ENCODE measurements around the gene RALGPS1. TPM values are rescaled to one million over a fixed set of nuclear protein-coding genes. Genes with fewer than 3 reads are reported as not detected.

RALGPS1 gene
- total RNA-seq, 1 experiment from 2014 or later = 3.3 TPM

DNA sequence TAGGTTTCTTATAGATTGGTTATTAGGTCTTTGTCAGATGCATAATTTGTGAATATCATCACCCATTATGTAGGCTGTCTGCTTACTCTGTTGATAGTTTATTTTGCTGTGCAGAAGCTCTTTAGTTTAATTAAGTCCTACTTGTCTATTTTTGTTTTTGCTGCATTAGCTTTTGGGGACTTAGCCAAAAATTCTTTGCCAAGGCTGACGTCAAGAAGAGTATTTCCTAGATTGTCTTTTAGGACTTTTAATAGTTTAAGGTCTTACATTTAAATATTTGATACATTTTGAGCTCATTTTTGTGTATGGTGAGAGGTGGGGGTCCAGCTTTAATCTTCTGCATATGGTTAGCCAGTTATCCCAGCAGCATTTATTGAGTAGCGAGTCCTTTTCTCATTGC is 232.7 kb downstream of the RALGPS1 start:
- no peak for DNase-seq (ENCODE audit: extremely low read depth, low read depth)

DNA sequence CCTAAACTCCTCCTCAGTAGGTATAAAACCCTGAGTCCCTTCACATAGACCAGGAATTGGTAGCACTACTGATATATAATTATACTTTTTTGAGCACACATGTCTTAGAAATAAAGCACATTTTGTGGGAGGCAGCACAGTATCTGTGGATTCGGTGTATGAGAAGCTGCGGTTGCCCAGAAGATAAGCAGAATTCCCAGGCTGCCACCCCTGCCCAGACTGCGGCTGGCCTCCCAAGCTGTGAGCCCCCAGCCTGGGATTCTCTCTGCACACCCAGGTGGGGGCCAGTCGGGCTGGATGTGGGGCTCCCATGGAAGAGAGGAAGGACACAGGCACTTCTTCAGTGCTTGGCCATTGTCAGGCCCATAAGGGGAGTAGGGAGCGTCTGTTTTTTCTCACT is 233.4 kb downstream of the RALGPS1 start:
- DNase-seq (ENCODE audit: extremely low read depth, low read depth) = no peak

DNA sequence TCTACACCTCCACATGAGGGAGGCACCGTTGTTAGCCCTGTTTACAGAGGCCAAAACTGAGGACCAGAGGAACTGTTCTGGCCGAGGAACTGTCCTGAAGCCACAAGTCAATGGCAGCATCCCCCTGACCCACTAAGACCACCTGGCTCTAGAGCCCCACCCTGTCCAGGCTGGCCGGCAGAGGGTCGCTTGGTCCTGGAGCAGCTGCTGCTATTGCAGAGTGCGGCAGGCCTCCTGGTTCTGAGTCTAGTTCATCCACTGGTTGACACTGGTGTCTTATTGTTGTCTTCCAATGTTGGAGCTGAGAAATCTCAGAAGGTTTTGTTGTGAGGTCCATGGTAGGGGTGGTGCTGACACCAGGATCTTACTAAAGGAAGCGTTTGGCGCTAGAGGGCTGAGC is 234.4 kb downstream of the RALGPS1 start:
- no peak for DNase-seq (ENCODE audit: extremely low read depth, low read depth)

GRCh38 chr9:127149463-127150390 is 235.1 kb downstream of the RALGPS1 start:
- no peak for DNase-seq (ENCODE audit: extremely low read depth, low read depth)

DNA sequence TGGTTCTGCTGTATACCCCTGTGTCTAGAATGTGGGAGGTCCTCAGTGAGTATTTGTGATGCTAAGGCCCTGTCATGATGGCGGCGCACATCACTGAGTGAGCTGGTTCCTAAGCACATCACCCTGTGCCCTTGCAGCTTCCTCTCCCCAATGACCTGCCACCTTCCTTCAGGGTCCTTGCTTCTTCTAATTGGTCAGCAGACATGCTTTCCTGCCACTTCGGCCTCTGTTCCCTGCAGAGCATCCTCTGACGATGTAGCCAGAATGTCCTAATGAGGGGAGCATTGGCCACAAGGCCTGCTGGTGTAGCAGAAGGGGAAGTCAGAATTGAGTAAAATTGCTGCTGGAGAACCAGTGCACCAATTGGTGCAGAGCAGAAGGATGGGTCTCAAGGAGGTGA is 238.9 kb downstream of the RALGPS1 start:
- DNase-seq (ENCODE audit: extremely low read depth, low read depth) = no peak

GRCh38 chr9:127154003-127154389 is 239.4 kb downstream of the RALGPS1 start:
- DNase-seq (ENCODE audit: extremely low read depth, low read depth) = no peak

- DNase-seq (ENCODE audit: extremely low read depth, low read depth) = no peak
Observed at GRCh38 chr9:127154390-127155191, 240.0 kb downstream of the RALGPS1 start.

- DNase-seq (ENCODE audit: extremely low read depth, low read depth) = no peak
Observed at GRCh38 chr9:127155314-127155960, 240.9 kb downstream of the RALGPS1 start.

- no peak for DNase-seq (ENCODE audit: extremely low read depth, low read depth)
Observed at GRCh38 chr9:127158786-127159324, 244.3 kb downstream of the RALGPS1 start.

GRCh38 chr9:127159325-127159801 is 244.8 kb downstream of the RALGPS1 start:
- no peak for DNase-seq (ENCODE audit: extremely low read depth, low read depth)

DNA sequence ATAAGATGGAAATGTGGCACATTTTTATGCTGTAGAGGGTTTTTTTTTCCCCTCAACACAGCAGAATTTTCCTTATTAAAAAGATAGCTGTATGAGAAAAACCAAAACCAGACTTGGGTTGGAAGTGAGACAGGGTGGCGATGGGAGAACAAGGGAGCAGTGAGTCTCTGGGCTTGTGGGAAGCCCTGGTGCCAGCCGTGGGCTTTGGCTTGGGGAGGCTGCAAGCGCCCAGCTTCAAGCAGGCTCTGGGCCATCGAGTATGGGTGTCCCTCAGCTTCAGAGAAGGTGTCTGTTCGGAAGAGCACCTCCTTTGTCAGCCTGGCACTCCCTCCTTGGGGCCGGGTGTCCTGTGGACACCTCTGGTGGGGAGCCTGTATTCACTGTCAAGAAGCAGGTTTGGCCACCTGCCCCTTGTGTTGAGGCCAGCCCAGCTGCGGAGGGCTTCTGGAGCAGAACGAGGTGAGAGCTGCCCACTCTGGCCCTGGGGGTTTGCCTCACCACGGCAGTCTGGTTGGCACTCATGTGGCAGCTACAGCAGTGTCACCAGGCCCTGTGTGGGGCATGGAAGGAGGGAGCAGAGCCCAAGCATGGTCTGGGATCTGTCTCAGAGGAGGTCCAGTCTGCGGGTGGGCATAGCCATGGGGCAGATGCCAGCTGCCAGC is 245.5 kb downstream of the RALGPS1 start:
- no peak for DNase-seq (ENCODE audit: extremely low read depth, low read depth)

GRCh38 chr9:127161081-127161624 is 246.6 kb downstream of the RALGPS1 start:
- DNase-seq (ENCODE audit: extremely low read depth, low read depth) = no peak

DNA sequence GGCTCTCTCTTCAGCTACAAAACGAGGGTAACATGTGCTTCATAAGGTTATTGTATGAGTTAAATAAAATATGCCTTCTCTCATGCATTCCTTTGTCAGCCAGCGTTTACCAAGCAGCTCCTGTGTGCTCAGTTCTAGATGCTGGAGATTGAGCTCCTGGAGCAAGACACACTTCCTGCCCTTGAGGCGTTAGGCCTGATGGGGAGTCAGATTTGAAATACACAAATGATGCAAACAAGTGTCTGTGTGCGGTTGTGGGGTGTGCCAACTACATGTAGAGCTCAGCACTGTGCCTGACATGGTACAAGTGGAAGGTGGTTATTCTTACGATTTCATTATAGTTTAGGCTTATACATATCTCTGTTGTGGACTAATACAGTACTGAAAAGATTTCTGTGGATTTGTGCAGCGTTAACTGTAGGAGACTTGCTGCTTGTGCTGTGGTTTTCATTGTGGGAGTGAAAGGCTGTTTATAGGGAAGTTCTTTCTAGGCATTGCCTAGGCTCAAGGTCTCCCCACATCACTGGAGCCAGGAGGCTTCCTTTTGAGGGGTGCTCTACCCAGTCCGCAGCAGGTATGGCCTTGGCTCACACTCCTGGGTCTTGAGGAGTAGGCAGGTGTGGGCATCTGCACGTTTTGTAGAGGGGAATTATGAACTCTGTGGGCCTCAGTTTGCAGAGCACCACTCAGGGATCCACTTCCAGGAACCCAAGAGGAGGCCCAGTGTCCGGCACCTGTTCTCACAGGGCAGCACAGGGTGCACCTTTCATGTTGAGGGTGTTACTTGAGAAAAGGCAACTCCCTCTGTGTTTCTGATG is 247.7 kb downstream of the RALGPS1 start:
- no peak for DNase-seq (ENCODE audit: extremely low read depth, low read depth)

GRCh38 chr9:127162864-127163365 is 248.3 kb downstream of the RALGPS1 start:
- no peak for DNase-seq (ENCODE audit: extremely low read depth, low read depth)

- DNase-seq (ENCODE audit: extremely low read depth, low read depth) = peak; percentile 30
Observed at GRCh38 chr9:127163409-127163808, 248.8 kb downstream of the RALGPS1 start.

- no peak for DNase-seq (ENCODE audit: extremely low read depth, low read depth)
Observed at GRCh38 chr9:127165116-127165515, 250.5 kb downstream of the RALGPS1 start.

DNA sequence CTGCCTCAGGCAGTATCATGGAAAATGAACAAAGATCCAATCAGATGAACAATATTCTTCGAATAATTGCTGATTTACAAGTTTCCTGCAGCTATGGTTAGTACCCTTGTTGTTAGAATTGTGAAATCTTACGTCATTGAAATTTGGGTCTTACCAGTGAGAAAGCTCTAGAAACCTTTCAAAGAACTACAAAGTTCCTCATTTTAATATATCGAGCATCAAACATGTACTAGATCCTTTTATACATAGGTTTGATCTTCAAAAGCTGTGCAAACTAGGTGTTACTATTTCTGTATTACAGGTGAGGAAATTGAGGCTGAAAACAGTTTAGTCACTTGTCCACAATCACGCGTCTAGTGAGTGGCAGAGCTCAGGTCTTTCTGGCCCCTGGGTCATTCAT is 251.5 kb downstream of the RALGPS1 start:
- DNase-seq (ENCODE audit: extremely low read depth, low read depth) = no peak

DNA sequence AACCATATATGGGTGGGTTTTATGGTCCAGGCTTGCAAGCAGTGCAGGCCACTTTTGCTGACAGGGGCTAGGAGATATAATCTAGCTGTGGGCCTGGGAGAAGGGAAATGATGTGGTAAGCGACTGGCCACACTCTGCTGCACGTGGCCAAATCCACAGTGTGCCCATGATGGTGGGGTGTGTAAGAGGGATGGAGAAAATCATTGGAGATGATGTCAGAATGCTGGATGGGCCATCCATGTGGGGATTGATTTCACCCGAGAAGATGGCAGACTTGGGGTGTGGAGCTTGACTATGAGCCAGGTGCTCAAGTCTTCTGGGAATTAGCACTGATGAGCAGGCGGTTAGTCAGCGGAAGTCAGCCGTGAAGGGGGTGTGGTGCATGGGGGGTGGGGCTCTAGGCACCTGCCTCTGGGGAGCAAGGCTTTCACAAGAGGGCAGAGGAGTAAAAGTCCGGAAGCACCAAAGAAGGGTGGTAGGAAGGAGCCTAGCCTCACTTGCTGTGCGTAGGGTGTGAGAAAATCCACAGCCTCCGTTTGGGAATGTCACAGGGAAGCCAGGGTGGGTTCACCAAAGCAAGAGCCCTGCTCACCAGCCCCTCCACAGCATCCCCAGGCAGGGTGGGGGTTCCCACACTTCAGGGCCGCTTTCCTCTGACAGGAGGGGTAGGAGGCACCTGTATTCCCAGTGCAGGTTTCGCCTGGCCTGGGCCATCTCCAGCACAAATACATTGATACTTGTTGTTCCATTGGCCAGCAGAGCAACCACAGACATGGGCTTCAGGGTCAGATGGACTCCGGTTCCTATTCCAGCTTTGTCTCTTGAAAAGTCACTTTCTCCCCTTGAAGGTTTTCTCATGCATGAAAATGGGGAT is 252.3 kb downstream of the RALGPS1 start:
- DNase-seq (ENCODE audit: extremely low read depth, low read depth) = peak; percentile 82

Measured in NCI-H460 (cell line).